A673 (cell line): ENCODE data around the gene ZNF541.

Source experiments
- EZH2 ChIP-seq: fragments of 200-600 bp; sonication (generic); IDR thresholded peaks from 2 replicates; pipeline ENCODE4 v1.6.1; 2017; ENCODE audit warnings: borderline replicate concordance, low read depth, mild to moderate bottlenecking, mixed read lengths, antibody characterized with exemption, low read length; ENCODE audit not compliant: poor library complexity, severe bottlenecking
- TF ChIP-seq, protein P1 (sequence below): fragments of 300-800, 200-600 bp; sonication (generic); conservative IDR thresholded peaks from 2 replicates; pipeline ENCODE4 v1.5.1; 2017; ENCODE audit warnings: low read depth, mild to moderate bottlenecking, antibody characterized with exemption, low read length, moderate library complexity, mixed read lengths

DNA sequence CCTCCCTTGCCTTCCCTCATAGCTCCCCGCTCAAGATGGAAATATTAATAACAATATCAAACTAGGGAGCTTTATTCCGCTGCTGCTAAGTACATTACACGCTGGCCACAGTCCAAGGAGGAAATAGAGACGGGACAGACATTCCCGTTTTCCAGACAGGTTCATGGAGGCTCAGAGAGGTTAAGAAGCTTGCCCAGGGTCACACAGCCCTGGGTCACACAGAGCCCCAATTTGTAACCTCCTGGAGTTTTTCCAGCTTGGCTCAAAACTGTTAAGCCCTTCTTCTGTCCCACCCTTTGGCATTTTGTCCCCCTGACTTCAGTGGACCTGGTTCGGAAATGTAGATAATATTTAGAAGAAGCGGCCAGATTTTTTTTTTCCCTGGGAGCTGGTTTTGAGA, 38.0 kb upstream of the ZNF541 start:
- TF ChIP-seq, protein P1, sequence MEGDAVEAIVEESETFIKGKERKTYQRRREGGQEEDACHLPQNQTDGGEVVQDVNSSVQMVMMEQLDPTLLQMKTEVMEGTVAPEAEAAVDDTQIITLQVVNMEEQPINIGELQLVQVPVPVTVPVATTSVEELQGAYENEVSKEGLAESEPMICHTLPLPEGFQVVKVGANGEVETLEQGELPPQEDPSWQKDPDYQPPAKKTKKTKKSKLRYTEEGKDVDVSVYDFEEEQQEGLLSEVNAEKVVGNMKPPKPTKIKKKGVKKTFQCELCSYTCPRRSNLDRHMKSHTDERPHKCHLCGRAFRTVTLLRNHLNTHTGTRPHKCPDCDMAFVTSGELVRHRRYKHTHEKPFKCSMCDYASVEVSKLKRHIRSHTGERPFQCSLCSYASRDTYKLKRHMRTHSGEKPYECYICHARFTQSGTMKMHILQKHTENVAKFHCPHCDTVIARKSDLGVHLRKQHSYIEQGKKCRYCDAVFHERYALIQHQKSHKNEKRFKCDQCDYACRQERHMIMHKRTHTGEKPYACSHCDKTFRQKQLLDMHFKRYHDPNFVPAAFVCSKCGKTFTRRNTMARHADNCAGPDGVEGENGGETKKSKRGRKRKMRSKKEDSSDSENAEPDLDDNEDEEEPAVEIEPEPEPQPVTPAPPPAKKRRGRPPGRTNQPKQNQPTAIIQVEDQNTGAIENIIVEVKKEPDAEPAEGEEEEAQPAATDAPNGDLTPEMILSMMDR = no peak
- TF ChIP-seq EZH2 = no peak
